ENCODE measurements around the gene COMMD7. TPM values are rescaled to one million over a fixed set of nuclear protein-coding genes. Genes with fewer than 3 reads are reported as not detected.

Gene COMMD7
- total RNA-seq, 1 donor from 2014 or later, result 37.9 TPM

GRCh38 chr20:32672982-32673851 is 70.0 kb downstream of the COMMD7 start:
- Mint-ChIP-seq H3K4me1 (peaks cover 32% of the 10 kb centered on the region), H3K4me3 (peak overlapping the region; percentile 55), H3K27ac (peak overlapping the region; percentile 80), H3K36me3 (ENCODE audit: low read depth) (no peaks in the 10 kb centered on the region), H3K27me3 (no peaks in the 10 kb centered on the region), H3K9me3 (no peaks in the 10 kb centered on the region)
- ATAC-seq (ENCODE audit: low read depth), result peak; percentile 69
- ChIA-PET CTCF (interaction anchor here (0.9 to 4.4 kb wide), 7 partner anchors 10 to 228 kb away, joined by 3 to 78 read pairs (median 3); no protein-coding TSS in a partner anchor), POLR2A (interaction anchor here (0.6 to 1.5 kb wide), 5 partner anchors 9 to 813 kb away, joined by 3 to 9 read pairs (median 4); partner anchors contain the start of gene COMMD7)
- intact Hi-C loops (cut with micrococcal nuclease), result loop anchor here (10.0 kb wide), 1 partner anchor 622 kb away; no protein-coding TSS in a partner anchor
- peak; percentile 40 for DNase-seq
- no peak for TF ChIP-seq CTCF (IDR thresholded peaks at IDR 0.05)

GRCh38 chr20:32672394-32672981 is 70.8 kb downstream of the COMMD7 start:
- POLR2A ChIA-PET, result interaction anchor here (1.2 to 1.5 kb wide), 3 partner anchors 10 to 137 kb away, joined by 3 to 4 read pairs (median 3); partner anchors contain the start of gene COMMD7
- intact Hi-C loops (cut with micrococcal nuclease), result loop anchor here (10.0 kb wide), 1 partner anchor 622 kb away; no protein-coding TSS in a partner anchor
- H3K27me3 Mint-ChIP-seq, result no peaks in the 10 kb centered on the region
- peak overlapping the region; percentile 55 for H3K4me3 Mint-ChIP-seq
- CTCF ChIA-PET, result interaction anchor here (1.2 to 4.4 kb wide), 3 partner anchors 11 to 117 kb away, joined by 3 to 78 read pairs (median 3); no protein-coding TSS in a partner anchor
- TF ChIP-seq CTCF (IDR thresholded peaks at IDR 0.05), result no peak
- H3K9me3 Mint-ChIP-seq, result no peaks in the 10 kb centered on the region
- DNase-seq (no peak), ATAC-seq (ENCODE audit: low read depth) (peak; percentile 21)
- peaks cover 29% of the 10 kb centered on the region for H3K4me1 Mint-ChIP-seq
- H3K27ac Mint-ChIP-seq, result peak overlapping the region; percentile 80
- no peaks in the 10 kb centered on the region for H3K36me3 Mint-ChIP-seq (ENCODE audit: low read depth)

- DNase-seq, result no peak
- intact Hi-C loops (cut with micrococcal nuclease), result loop anchor here (10.0 kb wide), 1 partner anchor 624 kb away; no protein-coding TSS in a partner anchor
- CTCF ChIA-PET, result no interaction called here
Observed at GRCh38 chr20:32670773-32671455, 72.4 kb downstream of the COMMD7 start.

GRCh38 chr20:32667027-32667426 is 76.2 kb downstream of the COMMD7 start:
- ChIA-PET CTCF (no interaction called here), POLR2A (no interaction called here)
- H3K4me3 Mint-ChIP-seq, result no peak overlapping the region
- no peaks in the 10 kb centered on the region for H3K4me1 Mint-ChIP-seq
- DNase-seq, result no peak
- no peaks in the 10 kb centered on the region for H3K9me3 Mint-ChIP-seq
- intact Hi-C loops (cut with micrococcal nuclease), result no loop called here
- no peak for TF ChIP-seq CTCF (IDR thresholded peaks at IDR 0.05)
- ATAC-seq (ENCODE audit: low read depth), result no peak
- H3K27ac Mint-ChIP-seq, result no peak overlapping the region
- H3K27me3 Mint-ChIP-seq, result no peaks in the 10 kb centered on the region
- H3K36me3 Mint-ChIP-seq (ENCODE audit: low read depth), result no peaks in the 10 kb centered on the region

More at GRCh38 chr20:32670773-32671455, 72.4 kb downstream of the COMMD7 start:
- H3K9me3 Mint-ChIP-seq, result no peaks in the 10 kb centered on the region
- ATAC-seq (ENCODE audit: low read depth), result no peak
- H3K27ac Mint-ChIP-seq, result no peak overlapping the region
- no peak overlapping the region for H3K4me3 Mint-ChIP-seq
- POLR2A ChIA-PET, result no interaction called here
- no peak for TF ChIP-seq CTCF (IDR thresholded peaks at IDR 0.05)
- H3K36me3 Mint-ChIP-seq (ENCODE audit: low read depth), result no peaks in the 10 kb centered on the region
- H3K4me1 Mint-ChIP-seq, result peaks cover 25% of the 10 kb centered on the region
- no peaks in the 10 kb centered on the region for H3K27me3 Mint-ChIP-seq
